ENCODE results near the gene FNDC11. TPM values are rescaled to one million over a fixed set of nuclear protein-coding genes. Genes with fewer than 3 reads are reported as not detected.
"Not testable (repeated sequence)": the region's sequence is repeated elsewhere in the genome, so short reads cannot be mapped to it uniquely, and the experiment has no call there.

Gene FNDC11
- total RNA-seq, 1 experiment from 2014 or later: not detected

DNA sequence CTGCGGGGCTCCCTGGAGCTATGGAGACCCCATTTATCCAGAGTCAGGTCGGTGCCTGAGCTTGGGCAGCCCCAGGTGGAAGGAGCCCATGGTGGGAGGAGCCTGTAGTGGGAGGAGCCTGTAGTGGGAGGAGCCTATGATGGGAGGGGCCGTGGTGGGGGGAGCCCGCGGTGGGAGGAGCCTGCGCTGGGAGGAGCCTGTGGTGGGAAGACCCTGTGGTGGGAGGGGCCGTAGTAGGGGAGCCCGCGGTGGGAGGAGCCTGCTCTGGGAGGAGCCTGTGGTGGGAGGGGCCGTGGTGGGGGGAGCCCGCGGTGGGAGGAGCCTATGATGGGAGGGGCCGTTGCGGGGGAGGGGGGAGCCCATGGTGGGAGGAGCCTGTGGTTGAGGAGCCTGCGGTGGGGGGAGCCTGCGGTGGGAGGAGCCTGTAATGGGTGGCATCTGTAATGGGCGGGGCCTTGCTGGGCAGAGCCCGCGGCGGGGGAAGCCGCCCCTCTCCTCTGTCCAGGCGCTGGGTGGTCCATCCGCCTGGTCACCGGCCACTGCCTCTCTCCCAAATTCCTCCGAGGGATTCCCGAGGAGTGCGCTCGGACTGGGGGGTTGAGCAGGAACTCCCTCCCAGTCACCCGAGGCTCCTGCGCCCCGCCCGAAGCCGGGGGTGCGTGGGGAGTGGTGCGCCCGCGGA lies 567 bp upstream of the FNDC11 start:
- DNase-seq (ENCODE audit: low read depth): peak; percentile 68

DNA sequence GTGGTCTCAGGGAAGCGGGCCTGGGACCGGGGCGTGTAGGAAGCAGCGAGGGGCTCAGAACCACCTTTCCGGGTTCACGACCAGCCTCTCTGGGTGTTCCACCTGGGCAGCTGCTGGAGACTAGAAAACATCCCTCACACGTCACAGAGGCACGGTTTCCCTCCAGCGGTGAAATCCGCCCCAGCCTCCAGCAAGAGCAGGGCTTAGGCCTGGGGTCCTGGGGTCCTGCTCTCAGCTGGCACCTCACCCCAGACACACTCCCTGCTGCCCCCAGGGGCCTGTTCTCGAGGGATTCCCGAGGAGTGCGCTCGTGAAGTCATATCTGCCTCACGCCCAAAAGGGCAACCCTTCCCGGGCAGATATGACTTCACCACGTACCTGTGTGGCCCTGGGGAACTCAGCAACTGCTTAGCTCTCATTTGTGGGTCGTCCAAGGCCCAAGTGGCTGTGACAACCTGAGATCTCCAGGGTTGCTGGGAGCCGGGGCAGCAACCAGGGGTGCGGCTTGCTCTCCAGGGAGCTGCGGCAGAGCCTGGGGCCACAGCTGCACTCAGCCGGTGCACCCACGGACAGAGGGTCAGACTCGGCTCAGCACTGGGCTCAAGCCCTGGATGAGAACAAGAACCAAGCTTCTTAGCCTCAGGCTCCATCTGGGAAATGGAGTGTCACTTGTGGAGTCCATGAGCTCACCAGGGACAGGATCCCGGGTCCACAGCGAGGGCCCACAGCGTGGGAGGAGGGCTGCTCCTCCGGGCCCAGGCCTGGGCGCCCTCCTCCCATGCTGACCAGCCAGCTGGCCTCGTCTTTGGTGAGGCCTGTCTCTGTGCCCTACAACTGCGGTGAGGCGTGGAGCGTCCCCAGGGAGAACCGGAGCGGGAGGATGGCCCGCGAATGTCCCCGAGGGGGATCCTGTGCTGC lies 661 bp downstream of the FNDC11 start:
- peak; percentile 64 for DNase-seq (ENCODE audit: low read depth)

DNA sequence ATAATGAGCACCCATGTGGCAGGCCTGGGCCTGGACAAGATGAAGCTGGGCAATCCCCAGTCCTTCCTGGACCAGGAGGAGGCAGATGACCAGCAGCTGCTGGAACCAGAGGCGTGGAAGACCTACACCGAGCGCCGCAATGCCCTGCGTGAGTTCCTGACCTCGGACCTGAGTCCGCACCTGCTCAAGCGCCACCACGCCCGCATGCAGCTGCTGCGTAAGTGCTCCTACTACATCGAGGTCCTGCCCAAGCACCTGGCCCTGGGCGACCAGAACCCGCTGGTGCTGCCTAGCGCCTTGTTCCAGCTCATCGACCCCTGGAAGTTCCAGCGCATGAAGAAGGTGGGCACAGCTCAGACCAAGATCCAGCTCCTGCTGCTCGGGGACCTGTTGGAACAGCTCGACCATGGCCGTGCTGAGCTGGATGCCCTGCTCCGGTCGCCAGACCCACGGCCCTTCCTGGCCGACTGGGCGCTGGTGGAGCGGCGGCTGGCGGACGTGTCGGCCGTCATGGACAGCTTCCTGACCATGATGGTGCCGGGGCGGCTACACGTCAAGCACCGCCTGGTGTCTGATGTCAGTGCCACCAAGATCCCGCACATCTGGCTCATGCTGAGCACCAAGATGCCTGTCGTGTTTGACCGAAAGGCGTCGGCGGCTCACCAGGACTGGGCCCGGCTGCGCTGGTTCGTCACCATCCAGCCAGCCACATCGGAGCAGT lies 1.9 kb downstream of the FNDC11 start:
- peak; percentile 48 for DNase-seq (ENCODE audit: low read depth)

DNA sequence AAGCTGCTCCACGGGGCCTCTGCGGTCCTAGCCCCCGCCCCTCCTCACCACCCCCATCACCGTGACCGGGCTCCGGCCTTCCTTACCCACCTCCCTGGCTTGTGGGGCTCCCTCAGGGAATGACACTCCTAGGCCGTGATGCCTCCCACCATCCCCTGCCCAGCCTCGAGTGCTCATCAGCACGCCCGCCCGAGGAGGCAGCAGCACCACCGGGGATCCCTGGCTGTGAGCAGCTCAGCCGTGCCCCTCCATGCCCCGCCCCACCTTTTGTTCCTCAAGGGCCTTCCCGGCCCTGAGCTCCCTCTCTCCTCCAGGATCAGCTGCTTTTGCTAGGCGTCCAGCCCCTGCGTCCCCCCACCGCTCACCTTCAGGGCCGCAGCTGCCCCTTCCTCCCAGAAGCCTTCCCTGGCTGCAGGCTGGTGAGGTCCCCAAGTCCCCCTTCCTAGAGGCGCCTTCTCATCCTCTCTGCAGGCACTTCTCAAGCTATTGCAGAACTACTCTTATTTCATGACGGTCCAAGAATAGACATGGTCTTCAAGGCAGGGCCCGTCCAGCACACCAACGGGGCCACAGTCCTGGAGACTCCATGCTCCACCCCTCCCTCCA lies 3.0 kb downstream of the FNDC11 start:
- peak; percentile 31 for DNase-seq (ENCODE audit: low read depth)

DNA sequence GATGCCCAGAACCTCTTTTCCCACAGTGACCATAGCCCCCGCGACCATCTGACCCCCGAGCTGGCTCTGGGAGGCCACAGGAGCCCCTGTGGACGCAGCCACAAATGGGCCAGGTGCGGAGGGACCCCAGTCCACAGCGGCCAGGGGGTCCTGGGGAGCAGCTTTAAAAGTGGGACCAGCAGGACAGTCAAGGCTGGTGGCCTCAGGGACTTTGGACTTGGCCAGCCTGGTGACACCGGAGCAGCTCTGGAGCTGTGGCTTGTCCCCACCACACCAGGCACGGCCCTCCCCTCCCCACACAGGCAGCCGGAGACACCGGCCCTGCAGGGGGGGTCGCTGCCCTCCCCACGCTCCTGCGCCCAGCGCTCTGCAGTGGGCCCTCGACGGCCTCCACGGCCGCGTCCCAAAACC lies 3.5 kb downstream of the FNDC11 start:
- DNase-seq (ENCODE audit: low read depth): no peak

DNA sequence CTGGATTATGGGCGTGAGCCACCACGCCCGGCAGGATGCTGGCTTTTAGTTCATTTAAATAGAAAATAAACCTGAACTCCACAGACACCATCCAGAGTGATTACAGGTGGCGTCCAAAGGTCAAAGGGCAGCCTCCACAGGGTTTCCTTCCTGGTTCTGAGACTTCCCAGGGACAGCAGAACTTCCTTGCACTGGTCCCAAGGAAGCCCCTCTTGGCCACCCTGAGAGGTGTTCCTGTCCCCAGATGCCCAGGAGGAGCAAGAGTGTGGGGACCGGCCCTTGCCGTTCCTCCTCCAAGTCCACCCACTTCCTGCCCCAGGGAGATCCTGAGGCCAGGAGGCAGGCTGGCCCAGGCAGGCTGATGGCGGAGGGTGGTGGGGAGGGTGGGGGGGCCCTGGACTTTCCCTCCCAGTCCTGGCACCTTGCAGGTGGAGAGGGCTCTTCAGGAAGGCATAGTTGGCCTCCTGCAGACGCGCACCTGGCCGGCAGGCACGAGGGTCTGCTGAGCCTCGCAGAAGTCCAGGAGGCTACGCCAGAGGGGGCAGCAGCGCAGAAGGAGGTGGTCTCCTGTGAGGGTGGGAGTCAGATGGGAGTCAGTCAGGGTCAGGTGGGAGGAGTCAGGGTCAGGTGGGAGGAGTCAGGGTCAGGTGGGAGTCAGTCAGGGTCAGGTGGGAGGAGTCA lies 5.0 kb downstream of the FNDC11 start:
- DNase-seq (ENCODE audit: low read depth): no peak

DNA sequence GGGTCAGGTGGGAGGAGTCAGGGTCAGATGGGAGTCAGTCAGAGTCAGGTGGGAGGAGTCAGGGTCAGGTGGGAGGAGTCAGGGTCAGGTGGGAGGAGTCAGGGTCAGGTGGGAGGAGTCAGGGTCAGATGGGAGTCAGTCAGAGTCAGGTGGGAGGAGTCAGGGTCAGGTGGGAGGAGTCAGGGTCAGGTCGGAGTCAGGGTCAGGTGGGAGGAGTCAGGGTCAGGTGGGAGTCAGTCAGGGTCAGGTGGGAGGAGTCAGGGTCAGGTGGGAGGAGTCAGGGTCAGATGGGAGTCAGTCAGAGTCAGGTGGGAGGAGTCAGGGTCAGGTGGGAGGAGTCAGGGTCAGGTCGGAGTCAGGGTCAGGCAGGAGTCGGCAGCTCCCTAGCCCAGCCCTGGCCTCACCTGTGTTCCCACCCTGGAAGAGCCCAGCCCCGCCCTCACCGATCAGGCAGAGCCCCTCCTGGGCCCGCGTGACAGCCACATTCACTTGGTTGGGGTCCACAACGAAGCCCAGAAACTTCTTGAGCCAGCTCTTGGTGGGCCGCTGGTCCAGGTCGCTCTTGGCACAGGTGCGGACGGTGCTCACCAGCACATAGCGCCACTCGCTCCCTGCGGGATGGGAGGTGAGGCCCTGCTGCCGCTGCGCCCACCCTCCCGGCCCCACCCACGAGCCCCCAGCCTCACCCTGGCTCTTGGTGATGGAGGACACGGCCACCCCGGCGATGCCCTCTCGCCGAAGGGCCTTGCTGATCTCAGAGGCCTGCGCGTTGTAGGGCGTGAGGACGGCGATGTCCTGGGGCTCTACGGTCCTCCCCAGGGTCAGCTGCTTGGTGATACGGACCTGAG lies 5.8 kb downstream of the FNDC11 start:
- DNase-seq (ENCODE audit: low read depth): not testable (repeated sequence)

DNA sequence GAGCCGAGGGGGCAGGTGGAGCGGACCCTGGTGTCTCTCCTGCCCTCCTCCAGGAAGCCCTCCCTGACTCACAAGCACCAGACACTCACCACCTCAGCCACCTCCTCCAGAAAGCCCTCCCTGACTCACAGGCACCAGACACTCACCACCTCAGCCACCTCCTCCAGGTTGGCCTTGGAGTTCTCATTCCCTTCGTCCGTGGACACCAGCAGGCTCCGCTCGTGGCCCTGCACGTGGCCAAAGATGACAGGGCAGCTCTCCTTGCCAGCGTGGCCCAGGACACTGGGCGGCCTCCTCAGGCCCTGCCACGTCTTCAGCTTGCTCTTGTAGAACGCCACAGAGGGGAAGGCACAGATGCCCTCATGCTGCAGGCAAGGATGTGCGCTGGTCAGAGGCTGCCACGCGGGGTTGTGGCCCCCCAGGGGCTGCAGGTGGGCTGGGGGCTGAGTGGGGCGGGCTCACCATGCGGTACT lies 6.4 kb downstream of the FNDC11 start:
- DNase-seq (ENCODE audit: low read depth): no peak

DNA sequence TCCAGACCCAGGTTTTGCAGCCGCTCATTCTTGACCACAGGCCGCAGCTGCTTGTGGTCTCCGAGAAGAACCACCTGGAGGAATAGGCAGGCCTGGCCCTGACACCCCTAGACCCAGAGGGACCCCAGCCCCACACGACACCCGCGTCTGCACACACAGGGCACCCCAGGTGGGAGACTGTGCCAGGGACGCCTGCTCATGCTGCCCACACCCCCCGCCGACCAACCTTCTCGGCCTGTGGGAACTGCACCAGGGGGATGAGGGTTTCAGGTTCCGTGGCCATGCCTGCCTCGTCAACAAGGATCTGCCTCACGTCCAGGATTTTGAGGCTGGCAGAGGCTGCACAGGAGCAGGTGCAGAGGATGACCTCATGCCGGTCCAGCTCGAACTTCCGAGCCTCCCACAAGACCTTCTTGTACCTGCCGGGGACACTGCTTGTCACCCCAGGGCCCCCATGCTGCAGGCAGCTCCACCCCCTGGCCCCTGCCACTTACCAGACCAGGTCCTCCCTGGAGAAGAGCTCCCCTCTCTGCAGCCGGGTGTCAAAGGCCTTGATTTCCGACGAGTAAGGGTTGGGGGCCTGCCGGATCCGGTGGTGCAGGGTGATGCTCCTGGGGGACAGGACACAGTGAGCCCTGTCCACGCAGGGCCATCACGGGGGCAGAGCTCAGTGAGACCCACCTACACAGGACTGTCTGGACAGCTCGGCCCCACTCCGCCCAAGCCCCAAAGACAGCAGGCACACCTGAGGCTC lies 7.1 kb downstream of the FNDC11 start:
- no peak for DNase-seq (ENCODE audit: low read depth)

DNA sequence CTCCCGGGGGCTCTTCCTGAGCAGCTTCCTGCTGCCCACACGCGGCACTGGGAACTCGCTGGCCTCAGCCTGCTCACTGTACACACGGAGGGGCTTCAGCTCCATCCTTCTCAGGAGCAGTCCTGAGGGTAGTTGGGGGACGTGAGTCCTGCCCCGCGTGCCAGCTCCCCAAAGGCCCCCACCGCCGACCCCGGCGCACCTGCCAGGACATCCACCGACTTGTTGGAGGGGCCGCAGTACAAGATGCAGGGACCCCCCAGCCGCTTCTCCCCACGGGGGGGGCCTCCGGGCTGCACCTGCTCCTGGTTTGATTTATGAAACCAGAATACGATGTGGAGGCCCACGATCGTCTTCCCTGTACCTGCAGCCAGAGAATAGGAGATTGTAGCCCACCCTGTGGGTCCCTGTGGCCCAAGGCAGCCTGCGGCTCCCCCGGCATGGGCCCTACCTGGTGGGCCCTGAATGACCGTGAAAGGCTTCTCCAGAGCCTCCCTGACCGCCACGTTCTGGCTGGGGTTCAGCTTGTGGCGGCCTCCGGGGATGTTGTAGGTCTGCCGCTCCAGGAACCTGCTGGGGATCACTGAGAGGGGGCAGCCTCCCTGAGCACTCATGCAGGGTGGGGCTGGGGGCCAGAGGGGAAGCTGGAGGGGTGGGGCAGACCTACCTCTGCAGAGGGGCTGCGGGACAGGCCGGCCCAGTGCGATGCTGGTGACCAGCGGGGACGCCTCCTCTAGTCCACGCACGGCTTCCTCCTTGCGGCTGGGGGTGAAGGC lies 7.9 kb downstream of the FNDC11 start:
- no peak for DNase-seq (ENCODE audit: low read depth)

DNA sequence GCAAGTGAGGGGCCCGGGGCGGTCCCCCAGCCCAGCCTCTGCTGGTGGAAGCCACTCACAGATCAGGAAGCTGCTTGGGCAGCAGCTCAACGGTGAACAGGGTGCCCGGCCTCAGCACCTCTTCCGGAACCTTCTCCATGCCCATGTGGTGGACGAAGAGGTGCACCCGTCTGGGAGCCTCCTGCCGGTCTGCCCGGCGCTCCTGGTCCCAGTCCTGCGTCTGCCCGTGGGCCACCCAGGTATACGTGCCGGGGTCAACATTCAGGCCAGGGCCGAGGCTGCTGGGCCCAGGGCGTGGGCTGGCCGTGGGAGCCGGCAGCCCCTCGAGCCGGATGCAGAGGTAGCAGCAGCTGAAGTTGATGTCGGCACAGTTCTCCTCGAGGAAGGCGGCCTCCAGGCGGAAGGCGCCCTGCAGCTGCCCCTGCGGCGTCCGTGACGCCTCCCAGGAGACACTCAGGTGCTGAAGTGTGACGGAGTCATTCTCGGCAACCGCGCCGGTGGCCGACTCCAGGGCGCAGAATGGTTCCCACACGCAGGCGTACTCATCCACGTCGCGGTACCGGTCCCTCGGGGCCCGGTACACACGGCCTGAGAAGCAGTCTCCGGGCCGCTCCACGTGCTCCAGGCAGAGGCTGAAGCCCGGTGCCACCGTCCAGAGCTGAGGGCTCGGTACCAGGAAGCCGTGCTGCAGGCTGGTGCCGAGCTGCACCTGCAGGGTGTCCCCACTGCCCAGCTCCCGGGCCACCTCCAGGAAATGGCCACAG lies 8.7 kb downstream of the FNDC11 start:
- DNase-seq (ENCODE audit: low read depth): no peak

DNA sequence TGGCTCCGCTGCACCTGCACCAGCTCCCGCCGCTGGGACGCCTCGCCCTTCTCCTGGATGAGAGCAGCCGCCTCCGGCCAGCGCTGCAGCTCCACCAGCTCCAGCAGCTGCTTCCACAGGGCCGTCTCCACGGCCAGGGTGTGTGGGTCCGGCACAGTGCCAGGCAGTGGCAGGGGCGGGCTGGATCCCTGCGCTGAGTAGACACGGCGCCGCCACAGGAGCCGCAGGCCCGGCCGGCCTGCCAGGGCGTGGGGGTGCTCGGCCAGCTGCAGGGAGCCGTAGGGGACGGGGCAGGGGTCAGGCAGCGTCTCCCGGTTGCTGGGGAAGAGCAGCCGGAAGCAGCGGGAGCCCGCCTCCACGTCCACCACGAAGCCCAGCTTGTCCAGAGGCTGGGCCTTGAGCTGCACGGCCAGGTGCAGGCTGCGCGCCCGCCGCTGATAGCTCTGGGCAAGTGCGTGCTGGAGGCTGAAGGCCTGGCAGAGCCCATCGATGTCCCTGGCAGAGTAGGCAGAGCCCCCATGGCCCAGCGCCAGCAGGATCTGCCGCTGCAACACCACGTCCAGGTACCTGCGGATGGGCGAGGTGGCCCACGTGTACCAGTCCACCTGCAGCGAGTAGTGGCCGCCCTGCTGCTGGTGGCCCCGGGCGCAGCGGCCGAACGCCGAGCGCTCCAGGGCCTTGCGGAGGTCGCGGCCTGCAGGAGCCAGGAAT lies 9.4 kb downstream of the FNDC11 start:
- no peak for DNase-seq (ENCODE audit: low read depth)

DNA sequence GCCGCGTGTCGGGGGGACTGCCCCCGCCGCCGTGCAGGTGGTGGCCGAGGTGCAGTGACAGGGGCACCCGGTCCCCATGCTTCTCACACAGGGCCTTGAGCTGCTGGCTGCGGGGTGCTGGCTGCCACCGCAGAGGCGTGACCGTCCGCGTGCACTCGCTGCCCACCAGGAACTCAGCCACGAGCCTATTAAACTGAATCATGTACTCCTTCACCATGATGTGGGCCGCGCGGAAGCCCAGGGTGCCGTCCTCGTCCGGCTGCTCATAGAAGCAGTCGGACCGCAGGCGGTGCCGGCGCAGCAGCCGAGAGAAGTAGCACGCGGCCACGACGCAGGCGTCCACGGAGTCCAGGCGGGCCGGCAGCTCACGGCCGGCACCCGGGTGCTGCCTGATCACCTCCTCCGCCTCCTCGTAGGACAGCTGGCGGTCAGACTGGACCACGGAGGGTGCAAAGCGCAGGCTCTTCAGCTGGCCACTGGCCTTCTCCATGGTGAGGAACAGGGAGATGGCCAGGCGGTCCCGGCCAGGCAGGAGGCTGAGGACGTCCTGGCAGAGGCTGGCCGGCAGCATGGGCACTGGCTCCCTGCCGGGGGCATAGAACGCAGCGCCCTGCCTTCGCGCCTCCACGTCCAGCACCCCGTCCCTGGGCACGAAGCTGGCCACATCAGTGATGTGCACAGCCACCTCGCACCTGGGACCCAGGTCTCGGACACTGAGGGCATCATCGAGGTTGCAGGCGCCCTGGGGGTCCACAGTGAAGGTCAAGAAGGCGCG lies 10.3 kb downstream of the FNDC11 start:
- DNase-seq (ENCODE audit: low read depth): no peak

DNA sequence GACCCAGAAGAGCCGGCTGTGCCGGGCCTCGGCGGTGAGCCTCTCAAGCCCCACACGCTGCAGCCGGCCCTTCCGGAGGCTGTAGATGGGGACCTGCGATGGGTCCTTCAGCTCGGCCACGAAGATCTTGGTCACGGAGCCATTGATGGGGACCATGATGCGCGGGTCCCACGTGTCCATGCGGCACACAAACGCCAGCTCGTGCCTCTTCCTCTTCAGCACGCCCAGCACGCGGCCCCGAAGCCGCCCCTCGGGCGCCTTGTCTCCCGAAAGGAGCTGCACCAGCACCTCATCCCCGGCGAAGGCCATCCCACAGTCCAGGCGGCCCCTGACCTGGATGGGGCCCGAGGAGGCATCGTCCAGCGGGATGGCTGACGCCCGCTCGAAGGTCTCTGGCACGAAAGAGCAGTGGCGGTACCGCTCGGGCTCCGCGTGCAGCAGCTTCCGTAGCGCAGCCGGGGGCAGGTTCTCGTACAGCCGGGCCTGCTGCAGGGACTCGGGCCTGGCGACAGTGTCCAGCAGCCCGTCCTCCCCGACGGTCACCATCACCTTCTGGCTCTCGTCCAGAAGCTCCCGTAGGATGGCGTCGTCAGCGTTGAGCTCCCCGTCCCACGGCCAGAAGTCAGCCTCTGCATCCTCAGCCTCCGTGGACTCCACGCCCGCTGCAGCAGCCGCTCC lies 11.2 kb downstream of the FNDC11 start:
- DNase-seq (ENCODE audit: low read depth): no peak

DNA sequence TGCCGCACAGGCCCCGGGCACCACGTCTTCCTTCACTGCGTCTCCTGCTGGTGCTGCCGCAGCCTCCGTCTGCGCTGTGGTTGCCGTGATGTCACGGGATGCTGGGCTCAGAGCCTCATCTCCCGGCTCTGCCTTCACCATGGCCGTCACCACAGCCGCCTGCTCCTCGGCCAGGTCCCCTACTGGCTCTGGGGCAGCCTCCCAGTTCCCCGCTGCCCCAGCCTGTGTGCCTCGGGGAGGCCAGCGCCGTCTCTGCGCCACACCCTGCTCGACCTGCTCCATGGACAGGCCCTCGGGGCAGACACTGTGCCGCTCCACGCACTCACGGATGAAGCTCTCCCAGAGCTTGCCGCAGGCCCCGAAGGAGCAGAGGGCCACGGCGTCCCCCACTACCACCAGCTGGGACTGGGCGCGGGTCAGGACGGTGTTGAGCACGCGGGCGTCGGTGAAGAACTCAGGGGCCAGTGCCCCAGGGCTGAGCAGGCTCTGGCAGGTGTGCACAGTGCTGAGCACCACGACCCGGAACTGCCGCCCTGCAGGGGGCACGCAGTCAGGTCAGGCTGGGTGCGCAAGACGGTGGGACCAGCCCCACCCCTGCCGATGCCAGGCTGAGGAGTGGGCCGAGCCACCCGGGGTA lies 11.9 kb downstream of the FNDC11 start:
- DNase-seq (ENCODE audit: low read depth): no peak

Data from M059J (cell line).